ENCODE measurements around the gene PKP3.
"Not testable (repeated sequence)": the region's sequence is repeated elsewhere in the genome, so short reads cannot be mapped to it uniquely, and the experiment has no call there.

The PKP3 gene

GRCh38 chr11:394858-395655, 1.0 kb downstream of the PKP3 start:
- DNase-seq (ENCODE audit: low spot score), result no peak

DNA sequence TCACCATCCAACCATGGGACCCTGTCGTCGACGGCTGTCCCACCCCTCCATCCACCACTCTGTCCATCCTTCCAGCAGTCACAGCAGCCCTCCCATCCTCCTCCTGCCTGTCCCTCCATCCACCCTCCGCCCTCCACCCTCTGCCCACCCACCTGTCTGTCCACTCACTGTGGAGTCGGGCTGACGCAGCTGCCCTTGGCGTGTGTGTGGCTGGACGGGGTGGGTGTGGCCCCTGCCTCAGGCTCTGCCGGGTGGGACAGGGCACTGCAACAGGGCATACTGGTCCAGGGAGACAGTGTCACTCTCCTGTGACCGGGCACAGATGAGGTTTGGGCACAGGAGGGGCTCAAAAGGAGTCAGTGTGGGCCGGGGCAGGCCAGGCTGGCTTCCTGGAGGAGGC, 1.9 kb downstream of the PKP3 start:
- no peak for DNase-seq (ENCODE audit: low spot score)

DNA sequence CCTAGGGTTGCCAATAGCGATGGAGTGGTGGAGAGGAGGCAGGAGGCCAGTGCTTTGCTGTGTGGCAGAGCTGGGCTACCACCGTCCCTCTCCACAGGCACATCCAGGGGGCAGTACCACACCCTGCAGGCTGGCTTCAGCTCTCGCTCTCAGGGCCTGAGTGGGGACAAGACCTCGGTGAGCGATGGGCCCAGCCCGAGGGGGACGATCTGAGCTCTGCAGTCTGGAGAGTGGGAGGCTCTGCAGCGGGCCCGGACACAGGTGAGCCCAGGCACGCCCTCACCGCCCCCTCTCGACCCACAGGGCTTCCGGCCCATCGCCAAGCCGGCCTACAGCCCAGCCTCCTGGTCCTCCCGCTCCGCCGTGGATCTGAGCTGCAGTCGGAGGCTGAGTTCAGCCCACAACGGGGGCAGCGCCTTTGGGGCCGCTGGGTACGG, 2.5 kb downstream of the PKP3 start:
- DNase-seq (ENCODE audit: low spot score), result peak; percentile 81

DNA sequence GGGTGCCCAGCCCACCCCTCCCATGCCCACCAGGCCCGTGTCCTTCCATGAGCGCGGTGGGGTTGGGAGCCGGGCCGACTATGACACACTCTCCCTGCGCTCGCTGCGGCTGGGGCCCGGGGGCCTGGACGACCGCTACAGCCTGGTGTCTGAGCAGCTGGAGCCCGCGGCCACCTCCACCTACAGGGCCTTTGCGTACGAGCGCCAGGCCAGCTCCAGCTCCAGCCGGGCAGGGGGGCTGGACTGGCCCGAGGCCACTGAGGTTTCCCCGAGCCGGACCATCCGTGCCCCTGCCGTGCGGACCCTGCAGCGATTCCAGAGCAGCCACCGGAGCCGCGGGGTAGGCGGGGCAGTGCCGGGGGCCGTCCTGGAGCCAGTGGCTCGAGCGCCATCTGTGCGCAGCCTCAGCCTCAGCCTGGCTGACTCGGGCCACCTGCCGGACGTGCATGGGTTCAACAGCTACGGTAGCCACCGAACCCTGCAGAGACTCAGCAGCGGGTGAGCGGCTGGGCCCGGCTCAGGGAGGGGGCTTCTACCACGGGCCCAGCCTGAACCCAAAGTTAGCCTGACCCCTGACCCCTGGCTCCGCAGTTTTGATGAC, 3.0 kb downstream of the PKP3 start:
- DNase-seq (ENCODE audit: low spot score), result peak; percentile 84

DNA sequence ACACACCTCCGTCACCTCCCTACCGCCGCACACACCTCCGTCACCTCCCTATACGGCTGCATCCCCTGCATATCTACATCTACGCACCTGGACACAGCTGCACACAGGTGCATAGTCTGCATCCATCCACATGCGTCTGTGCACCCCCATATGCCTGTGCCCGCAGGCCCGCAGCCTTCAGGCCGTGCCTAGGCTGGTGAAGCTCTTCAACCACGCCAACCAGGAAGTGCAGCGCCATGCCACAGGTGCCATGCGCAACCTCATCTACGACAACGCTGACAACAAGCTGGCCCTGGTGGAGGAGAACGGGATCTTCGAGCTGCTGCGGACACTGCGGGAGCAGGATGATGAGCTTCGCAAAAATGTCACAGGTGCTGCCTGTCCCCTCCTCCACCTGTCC, 4.8 kb downstream of the PKP3 start:
- no peak for DNase-seq (ENCODE audit: low spot score)

- no peak for DNase-seq (ENCODE audit: low spot score)
Observed at GRCh38 chr11:399731-400211, 5.8 kb downstream of the PKP3 start.

DNA sequence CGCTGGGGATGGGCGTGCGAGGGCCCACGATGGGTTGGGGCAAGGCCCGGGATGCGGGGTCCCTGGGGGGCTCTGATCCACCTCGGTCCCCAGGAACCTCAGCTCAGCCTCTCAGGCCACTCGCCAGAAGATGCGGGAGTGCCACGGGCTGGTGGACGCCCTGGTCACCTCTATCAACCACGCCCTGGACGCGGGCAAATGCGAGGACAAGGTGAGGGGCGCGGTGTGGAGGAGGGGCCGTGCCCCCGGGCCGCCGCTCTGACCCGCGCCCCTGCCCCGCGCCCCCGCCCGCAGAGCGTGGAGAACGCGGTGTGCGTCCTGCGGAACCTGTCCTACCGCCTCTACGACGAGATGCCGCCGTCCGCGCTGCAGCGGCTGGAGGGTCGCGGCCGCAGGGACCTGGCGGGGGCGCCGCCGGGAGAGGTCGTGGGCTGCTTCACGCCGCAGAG, 6.3 kb downstream of the PKP3 start:
- peak; percentile 33 for DNase-seq (ENCODE audit: low spot score)

GRCh38 chr11:401196-401595, 7.2 kb downstream of the PKP3 start:
- not testable (repeated sequence) for DNase-seq (ENCODE audit: low spot score)

GRCh38 chr11:403021-403760, 9.2 kb downstream of the PKP3 start:
- no peak for DNase-seq (ENCODE audit: low spot score)

GRCh38 chr11:403761-404431, 9.9 kb downstream of the PKP3 start:
- DNase-seq (ENCODE audit: low spot score), result no peak

DNA sequence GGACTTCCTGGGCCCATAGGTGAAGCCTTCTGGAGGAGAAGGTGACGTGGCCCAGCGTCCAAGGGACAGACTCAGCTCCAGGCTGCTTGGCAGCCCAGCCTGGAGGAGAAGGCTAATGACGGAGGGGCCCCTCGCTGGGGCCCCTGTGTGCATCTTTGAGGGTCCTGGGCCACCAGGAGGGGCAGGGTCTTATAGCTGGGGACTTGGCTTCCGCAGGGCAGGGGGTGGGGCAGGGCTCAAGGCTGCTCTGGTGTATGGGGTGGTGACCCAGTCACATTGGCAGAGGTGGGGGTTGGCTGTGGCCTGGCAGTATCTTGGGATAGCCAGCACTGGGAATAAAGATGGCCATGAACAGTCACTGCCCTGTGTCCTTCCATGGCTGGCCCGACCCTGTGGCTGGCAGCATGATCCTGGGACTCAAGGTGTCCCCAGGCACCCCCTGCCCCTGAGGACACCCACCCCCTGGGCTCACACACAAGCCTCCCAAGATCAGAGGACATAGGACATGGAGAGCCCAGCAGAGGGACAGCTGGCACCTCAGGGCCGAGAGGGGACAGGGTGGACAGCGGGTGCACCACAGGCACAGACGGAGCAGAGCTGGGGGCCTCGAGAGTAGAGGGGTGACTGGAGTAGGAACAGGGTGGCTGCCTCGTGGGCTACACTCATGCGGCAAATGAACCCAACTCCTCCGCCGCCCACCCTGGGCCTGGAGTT, 10.7 kb downstream of the PKP3 start:
- no peak for DNase-seq (ENCODE audit: low spot score)

GRCh38 chr11:405323-405953, 11.4 kb downstream of the PKP3 start:
- no peak for DNase-seq (ENCODE audit: low spot score)

DNA sequence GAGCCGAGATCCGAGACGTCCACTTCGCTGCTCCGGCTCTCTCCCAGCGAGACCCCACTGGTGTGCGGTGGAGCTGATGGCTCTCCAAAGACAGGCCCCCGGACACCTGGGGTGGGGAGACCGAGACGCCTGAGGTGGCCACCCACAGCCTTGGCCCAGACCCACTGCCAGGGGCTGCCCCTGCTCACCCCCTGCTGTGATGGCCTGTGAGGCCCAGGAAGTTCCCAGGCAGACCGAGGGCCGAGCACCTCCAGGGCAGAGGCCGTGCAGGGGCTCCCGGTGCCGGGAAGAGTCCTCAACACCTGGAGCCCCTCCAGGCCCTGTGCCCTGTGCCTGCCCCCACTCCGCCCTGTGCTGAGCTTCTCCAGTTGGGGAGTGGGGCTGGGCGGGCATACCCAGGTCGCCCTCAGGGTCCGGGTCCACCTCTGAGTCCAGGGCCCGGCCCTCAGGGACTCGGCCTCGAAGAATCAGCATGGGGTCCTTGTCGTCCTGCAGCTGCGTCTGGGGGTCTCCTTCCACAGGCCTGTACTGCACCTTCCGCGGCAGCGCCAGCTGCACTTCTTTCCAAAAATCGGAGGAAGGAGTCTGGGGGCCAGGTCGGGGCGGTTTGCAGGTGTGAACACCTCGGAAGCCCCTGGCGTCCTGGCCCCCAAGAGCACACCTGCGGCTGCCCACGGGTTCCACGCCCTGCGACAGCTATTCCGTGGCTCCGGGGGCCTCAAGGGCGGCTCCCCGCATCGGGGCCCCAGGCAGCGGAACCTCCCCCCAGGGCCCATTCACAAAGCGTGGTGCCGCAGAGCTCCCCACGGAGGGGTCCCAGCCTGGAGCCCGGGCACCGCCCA, 12.2 kb downstream of the PKP3 start:
- no peak for DNase-seq (ENCODE audit: low spot score)

DNA sequence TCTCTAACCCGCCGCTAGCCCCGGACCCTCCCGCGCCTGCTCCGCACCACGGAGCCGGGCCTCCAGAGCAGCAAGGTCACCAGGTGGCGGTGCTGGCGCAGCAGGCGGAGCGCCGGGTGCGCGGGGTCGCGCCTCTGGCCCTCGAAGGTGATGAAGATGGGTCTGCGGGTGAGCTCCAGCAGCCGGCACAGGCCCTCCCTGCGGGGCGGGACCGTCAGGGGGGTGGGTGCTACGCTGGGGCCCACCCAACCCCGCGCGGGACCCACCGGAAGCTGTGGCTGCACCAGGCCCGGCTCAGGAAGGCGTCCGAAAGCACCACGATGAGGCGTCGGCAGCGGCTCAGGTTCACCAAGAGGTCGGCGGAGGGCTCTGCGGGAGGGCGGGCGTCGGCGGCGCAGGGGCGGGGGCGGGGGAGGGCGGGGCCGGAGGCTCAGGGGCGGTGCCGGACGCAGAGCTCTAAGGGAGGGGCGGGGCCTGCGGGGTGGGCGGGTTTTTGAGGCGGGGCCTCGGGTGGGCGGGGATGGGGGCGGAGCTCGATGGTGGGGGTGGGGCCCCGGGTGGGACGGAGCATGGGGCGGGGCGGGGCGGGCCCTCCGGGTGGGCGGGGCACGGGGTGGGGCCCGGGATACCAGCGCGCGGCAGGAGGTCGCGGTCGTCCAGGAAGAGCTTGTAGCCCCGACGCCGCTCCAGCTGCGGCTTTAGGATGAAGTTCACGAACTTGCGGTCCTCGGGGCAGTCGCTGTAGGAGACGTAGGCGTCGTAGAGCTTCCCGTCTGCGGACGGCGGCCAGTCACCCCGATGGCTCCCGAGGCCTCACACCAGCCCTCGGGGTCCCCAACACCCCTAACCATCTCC, 13.0 kb downstream of the PKP3 start:
- DNase-seq (ENCODE audit: low spot score), result peak; percentile 94

DNA sequence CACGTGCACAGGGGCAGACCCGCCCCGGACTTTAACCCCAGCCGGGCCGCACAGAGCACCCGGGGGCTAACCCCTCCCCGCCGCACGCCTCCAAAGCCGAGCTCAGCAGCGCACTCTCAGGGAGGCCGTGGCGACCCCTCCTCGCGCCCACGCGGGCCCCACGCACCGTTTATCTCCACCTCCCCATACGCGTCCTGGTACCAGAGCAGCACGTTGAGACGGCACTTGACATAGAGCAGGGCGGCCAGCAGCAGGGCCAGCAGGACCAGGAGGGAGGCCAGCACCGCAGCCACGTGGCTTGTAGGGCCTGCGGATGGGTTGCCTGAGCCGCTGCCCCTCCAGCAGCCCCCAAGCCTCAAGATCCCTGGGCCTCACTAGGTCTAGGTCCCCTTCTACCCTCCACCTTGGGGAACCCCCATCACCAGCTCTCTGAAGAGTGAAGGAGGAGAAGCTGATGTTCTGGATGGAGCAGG, 13.7 kb downstream of the PKP3 start:
- DNase-seq (ENCODE audit: low spot score), result no peak

DNA sequence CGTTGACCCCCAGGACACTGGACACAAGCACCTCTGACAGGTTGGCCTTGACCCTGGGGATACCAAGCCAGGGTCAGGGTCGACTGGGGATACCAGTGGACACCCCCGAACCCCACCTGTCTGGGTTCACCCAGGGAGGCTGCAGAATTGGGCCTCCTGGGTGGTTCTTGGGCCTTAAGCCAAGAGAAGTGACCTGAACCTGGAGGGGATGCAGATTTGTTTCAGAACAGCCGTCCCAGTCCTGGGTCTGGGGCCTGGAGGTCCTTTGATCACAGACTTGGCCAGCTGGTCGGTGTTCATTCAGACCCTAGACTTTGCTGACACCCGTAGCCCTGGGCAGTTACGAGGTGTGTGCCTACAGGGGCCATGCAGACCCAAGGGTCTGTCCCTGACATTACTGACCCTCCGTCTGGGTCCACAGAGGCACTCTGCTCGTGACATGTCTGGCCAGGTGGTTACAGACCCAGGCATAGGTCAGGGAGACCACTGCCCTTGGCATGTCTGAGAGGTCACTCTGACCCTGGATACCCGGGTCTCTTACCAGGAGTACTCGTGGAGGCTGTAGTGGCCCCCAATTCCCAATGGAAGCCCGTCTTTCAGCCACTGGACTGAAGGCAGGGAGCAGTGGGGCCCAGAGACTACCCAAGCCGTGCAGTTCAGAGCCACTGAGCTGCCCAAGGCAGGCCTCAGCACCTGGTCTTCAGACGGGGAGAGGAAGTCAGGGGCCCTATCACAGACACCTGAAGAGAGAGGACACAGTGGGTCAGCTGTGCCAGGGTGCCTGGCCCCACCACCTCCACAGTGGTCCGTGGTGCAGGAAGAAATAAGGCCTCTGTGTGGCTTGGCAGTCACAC, 14.4 kb downstream of the PKP3 start:
- DNase-seq (ENCODE audit: low spot score), result no peak

DNA sequence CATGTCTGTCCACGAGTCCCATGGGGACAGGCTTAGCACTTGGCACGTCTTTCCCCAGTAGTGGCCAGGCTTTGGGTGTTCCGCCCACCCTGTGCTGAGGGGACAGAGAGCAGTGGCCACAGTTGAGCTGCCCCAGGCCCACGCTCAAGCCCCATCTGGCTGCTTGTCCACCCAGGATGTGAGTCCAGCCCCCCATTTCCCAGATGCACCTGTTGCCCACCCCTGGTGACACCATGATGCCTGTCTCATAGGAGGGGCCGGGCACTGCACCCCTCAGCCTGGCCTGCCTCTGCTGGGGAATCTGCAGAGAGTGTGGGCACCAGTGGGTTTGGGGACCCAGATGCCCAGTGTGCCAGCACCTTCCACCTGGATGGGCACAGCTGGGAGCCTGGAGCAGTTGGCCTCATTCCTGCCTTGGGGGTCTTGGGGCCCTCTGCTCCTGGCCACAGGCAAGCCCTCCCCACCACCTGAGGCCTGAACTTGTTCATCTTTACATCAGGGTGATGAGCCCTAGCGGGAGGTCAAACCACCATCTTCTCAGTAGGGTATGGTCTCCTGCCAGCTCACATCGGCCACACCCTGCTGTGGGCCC, 15.1 kb downstream of the PKP3 start:
- no peak for DNase-seq (ENCODE audit: low spot score)
